GM23338 (cell line): ENCODE measurements around the gene PER2. TPM values are rescaled to one million over a fixed set of nuclear protein-coding genes. Genes with fewer than 3 reads are reported as not detected.

Experiments used
- ATAC-seq: fragments of 200-7000 bp; cut with Tn5 transposase; 3 replicates; pipeline ENCODE4 v1.9.1; 2020
- DNase-seq: peaks from one replicate; pipeline ENCODE4 v3.0.0-alpha.2; 2015; ENCODE audit warnings: low spot score
- H2AFZ ChIP-seq: fragments of 200-600 bp; sonication (generic); 2 replicates; pipeline ENCODE4 v1.8.0; 2016; ENCODE audit warnings: antibody characterized with exemption, mild to moderate bottlenecking, moderate library complexity
- H3F3A ChIP-seq: fragments of 200-600 bp; sonication (generic); replicated peaks from 2 replicates; pipeline ENCODE4 v1.8.0; 2017; ENCODE audit warnings: antibody characterized with exemption, mixed run types, low read depth
- H3K27ac ChIP-seq: fragments of 200-600 bp; sonication (generic); 2 replicates; pipeline ENCODE4 v1.6.1; 2016; ENCODE audit warnings: low read depth
- H3K27me3 ChIP-seq: fragments of 200-600 bp; sonication (generic); 2 replicates; pipeline ENCODE4 v1.8.0; 2016; ENCODE audit warnings: mild to moderate bottlenecking, mixed run types, moderate library complexity; ENCODE audit not compliant: insufficient read depth
- H3K36me3 ChIP-seq: fragments of 200-600 bp; sonication (generic); 2 replicates; pipeline ENCODE4 v1.8.0; 2016; ENCODE audit warnings: mild to moderate bottlenecking; ENCODE audit not compliant: insufficient read depth
- H3K4me1 ChIP-seq: fragments of 200-600 bp; sonication (generic); 2 replicates; pipeline ENCODE4 v1.8.0; 2016; ENCODE audit warnings: mild to moderate bottlenecking, moderate library complexity; ENCODE audit not compliant: insufficient read depth
- H3K4me2 ChIP-seq: fragments of 200-600 bp; sonication (generic); 2 replicates; pipeline ENCODE4 v1.7.1; 2017; ENCODE audit warnings: mixed run types
- H3K4me3 ChIP-seq: fragments of 200-600 bp; sonication (generic); 2 replicates; pipeline ENCODE4 v1.6.1; 2016; ENCODE audit warnings: mixed run types
- H3K79me2 ChIP-seq: fragments of 200-600 bp; sonication (generic); replicated peaks from 2 replicates; pipeline ENCODE4 v1.8.0; 2017; ENCODE audit warnings: mild to moderate bottlenecking; ENCODE audit not compliant: insufficient read depth
- H3K9me2 ChIP-seq: fragments of 200-600 bp; sonication (generic); 2 replicates; pipeline ENCODE4 v1.8.0; 2017; ENCODE audit not compliant: insufficient read depth
- H4K20me1 ChIP-seq: fragments of 200-600 bp; sonication (generic); replicated peaks from 2 replicates; pipeline ENCODE4 v1.8.0; 2017; ENCODE audit warnings: mild to moderate bottlenecking; ENCODE audit not compliant: insufficient read depth
- H3K27ac Mint-ChIP-seq: 2 replicates; pipeline ENCODE4 v1.8.0; 2020; ENCODE audit warnings: inconsistent platforms, mild to moderate bottlenecking, moderate library complexity, mixed read lengths
- H3K27me3 Mint-ChIP-seq: 3 replicates; pipeline ENCODE4 v1.8.0; 2022; ENCODE audit warnings: low read depth, mild to moderate bottlenecking, moderate library complexity, mixed read lengths, inconsistent platforms; ENCODE audit not compliant: insufficient read depth, poor library complexity
- H3K36me3 Mint-ChIP-seq: 3 replicates; pipeline ENCODE4 v1.8.0; 2021; ENCODE audit warnings: low read depth, mild to moderate bottlenecking, inconsistent platforms, moderate library complexity, mixed read lengths
- H3K4me1 Mint-ChIP-seq: 3 replicates; pipeline ENCODE4 v1.8.0; 2020; ENCODE audit warnings: mild to moderate bottlenecking, inconsistent platforms, mixed read lengths
- H3K4me3 Mint-ChIP-seq: 3 replicates; pipeline ENCODE4 v1.8.0; 2021; ENCODE audit warnings: moderate library complexity, mild to moderate bottlenecking, inconsistent platforms, mixed read lengths
- H3K9me3 Mint-ChIP-seq: 3 replicates; pipeline ENCODE4 v1.8.0; 2020; ENCODE audit warnings: moderate library complexity, mild to moderate bottlenecking, inconsistent platforms, mixed read lengths
- CREB1 ChIP-seq: fragments of 250-450 bp; sonication (Bioruptor Pico); IDR thresholded peaks from 2 replicates; pipeline ENCODE4 v1.5.0; 2020; ENCODE audit warnings: low read depth, mild to moderate bottlenecking, moderate library complexity
- JUNB ChIP-seq: IDR thresholded peaks from one replicate; pipeline ENCODE4 v1.6.1; 2016; ENCODE audit warnings: antibody characterized with exemption; ENCODE audit not compliant: unreplicated experiment
- polyA plus RNA-seq: library from polyadenylated mRNA; unstranded; fragments of >200 nt; fragmentation: Nextera tagmentation; extraction: Ambion mirVana; gene quantifications from 2 replicates; pipeline ENCODE4 v1.2.1, GENCODE V29; 2016
- total RNA-seq: library from RNA; depleted of rRNA; stranded (reverse); fragments of >200 nt; shearing (Covaris generic); gene quantifications from 2 replicates; pipeline ENCODE4 v1.2.3, GENCODE V29; 2014
- TF ChIP-seq, protein P1 (sequence below): IDR thresholded peaks from one replicate; pipeline ENCODE4 v1.6.1; 2018; ENCODE audit warnings: antibody characterized with exemption; ENCODE audit not compliant: unreplicated experiment
- TF ChIP-seq, protein P2 (sequence below): fragments of 250-450 bp; sonication (Bioruptor Pico); IDR thresholded peaks from 2 replicates; pipeline ENCODE4 v1.5.0; 2020; ENCODE audit warnings: mild to moderate bottlenecking, moderate library complexity

PER2 gene
- total and polyA plus RNA-seq, 2 experiments from 2014 or later = 2.2 to 4.6 TPM

DNA sequence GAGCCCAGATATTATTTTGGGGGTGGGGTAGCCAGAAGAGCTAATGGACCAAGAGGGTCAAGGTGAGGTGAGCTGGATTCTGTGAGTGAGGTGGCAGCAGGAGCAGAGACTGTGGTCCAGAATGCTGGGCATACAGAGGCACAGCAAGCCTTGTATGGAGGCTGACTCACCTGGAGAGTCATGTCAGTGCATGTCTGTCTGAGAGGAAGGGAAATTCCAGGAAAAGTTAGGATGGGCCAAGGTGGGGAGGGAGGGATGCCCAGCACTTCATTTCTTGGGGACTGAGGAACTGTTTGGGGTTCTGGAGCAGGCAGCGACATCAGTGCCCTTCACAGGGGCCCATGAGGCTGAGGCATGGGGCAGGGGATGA, 21.1 kb downstream of the PER2 start (continued):
- TF ChIP-seq, protein P1, sequence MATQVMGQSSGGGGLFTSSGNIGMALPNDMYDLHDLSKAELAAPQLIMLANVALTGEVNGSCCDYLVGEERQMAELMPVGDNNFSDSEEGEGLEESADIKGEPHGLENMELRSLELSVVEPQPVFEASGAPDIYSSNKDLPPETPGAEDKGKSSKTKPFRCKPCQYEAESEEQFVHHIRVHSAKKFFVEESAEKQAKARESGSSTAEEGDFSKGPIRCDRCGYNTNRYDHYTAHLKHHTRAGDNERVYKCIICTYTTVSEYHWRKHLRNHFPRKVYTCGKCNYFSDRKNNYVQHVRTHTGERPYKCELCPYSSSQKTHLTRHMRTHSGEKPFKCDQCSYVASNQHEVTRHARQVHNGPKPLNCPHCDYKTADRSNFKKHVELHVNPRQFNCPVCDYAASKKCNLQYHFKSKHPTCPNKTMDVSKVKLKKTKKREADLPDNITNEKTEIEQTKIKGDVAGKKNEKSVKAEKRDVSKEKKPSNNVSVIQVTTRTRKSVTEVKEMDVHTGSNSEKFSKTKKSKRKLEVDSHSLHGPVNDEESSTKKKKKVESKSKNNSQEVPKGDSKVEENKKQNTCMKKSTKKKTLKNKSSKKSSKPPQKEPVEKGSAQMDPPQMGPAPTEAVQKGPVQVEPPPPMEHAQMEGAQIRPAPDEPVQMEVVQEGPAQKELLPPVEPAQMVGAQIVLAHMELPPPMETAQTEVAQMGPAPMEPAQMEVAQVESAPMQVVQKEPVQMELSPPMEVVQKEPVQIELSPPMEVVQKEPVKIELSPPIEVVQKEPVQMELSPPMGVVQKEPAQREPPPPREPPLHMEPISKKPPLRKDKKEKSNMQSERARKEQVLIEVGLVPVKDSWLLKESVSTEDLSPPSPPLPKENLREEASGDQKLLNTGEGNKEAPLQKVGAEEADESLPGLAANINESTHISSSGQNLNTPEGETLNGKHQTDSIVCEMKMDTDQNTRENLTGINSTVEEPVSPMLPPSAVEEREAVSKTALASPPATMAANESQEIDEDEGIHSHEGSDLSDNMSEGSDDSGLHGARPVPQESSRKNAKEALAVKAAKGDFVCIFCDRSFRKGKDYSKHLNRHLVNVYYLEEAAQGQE = no peak

DNA sequence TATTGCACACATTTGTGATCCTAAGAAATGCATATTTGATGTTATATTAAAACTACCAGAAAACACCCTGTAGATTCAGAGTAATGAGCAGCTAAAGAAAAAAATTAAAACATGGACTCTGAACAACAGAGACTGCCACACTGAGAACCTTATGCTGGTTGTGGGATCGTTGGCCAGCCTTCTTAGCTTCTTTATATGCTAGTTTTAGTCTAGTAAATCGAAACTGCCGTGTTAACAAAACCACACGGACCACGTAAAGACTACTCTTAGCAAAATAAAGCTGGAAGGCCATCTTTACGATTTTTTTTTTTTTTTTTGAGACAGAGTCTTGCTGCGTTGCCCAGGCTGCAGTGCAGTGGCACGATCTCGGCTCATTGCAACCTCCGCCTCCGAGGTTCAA, 22.8 kb downstream of the PER2 start:
- no peak for DNase-seq
- Histone ChIP-seq H3K4me2 (no peak overlapping the region), H3K4me1 (no peaks in the 10 kb centered on the region), H3K27me3 (no peaks in the 10 kb centered on the region), H2AFZ (no peak overlapping the region), H3K9me2 (no peaks in the 10 kb centered on the region), H3F3A (no peaks in the 10 kb centered on the region), H3K36me3 (no peaks in the 10 kb centered on the region), H3K4me3 (no peak overlapping the region), H3K27ac (no peak overlapping the region), H3K79me2 (no peaks in the 10 kb centered on the region), H4K20me1 (peaks cover 2% of the 10 kb centered on the region; the same call in 1 of the 2 replicates)
- ATAC-seq = no peak
- H3K27ac Mint-ChIP-seq = no peak overlapping the region
- H3K36me3 Mint-ChIP-seq = no peaks in the 10 kb centered on the region
- H3K9me3 Mint-ChIP-seq = no peaks in the 10 kb centered on the region
- H3K4me3 Mint-ChIP-seq = no peak overlapping the region
- peaks cover 2% of the 10 kb centered on the region for H3K27me3 Mint-ChIP-seq
- TF ChIP-seq JUNB (no peak), CREB1 (CRISPR knock-in tag) (no peak)
- TF ChIP-seq, protein P2, sequence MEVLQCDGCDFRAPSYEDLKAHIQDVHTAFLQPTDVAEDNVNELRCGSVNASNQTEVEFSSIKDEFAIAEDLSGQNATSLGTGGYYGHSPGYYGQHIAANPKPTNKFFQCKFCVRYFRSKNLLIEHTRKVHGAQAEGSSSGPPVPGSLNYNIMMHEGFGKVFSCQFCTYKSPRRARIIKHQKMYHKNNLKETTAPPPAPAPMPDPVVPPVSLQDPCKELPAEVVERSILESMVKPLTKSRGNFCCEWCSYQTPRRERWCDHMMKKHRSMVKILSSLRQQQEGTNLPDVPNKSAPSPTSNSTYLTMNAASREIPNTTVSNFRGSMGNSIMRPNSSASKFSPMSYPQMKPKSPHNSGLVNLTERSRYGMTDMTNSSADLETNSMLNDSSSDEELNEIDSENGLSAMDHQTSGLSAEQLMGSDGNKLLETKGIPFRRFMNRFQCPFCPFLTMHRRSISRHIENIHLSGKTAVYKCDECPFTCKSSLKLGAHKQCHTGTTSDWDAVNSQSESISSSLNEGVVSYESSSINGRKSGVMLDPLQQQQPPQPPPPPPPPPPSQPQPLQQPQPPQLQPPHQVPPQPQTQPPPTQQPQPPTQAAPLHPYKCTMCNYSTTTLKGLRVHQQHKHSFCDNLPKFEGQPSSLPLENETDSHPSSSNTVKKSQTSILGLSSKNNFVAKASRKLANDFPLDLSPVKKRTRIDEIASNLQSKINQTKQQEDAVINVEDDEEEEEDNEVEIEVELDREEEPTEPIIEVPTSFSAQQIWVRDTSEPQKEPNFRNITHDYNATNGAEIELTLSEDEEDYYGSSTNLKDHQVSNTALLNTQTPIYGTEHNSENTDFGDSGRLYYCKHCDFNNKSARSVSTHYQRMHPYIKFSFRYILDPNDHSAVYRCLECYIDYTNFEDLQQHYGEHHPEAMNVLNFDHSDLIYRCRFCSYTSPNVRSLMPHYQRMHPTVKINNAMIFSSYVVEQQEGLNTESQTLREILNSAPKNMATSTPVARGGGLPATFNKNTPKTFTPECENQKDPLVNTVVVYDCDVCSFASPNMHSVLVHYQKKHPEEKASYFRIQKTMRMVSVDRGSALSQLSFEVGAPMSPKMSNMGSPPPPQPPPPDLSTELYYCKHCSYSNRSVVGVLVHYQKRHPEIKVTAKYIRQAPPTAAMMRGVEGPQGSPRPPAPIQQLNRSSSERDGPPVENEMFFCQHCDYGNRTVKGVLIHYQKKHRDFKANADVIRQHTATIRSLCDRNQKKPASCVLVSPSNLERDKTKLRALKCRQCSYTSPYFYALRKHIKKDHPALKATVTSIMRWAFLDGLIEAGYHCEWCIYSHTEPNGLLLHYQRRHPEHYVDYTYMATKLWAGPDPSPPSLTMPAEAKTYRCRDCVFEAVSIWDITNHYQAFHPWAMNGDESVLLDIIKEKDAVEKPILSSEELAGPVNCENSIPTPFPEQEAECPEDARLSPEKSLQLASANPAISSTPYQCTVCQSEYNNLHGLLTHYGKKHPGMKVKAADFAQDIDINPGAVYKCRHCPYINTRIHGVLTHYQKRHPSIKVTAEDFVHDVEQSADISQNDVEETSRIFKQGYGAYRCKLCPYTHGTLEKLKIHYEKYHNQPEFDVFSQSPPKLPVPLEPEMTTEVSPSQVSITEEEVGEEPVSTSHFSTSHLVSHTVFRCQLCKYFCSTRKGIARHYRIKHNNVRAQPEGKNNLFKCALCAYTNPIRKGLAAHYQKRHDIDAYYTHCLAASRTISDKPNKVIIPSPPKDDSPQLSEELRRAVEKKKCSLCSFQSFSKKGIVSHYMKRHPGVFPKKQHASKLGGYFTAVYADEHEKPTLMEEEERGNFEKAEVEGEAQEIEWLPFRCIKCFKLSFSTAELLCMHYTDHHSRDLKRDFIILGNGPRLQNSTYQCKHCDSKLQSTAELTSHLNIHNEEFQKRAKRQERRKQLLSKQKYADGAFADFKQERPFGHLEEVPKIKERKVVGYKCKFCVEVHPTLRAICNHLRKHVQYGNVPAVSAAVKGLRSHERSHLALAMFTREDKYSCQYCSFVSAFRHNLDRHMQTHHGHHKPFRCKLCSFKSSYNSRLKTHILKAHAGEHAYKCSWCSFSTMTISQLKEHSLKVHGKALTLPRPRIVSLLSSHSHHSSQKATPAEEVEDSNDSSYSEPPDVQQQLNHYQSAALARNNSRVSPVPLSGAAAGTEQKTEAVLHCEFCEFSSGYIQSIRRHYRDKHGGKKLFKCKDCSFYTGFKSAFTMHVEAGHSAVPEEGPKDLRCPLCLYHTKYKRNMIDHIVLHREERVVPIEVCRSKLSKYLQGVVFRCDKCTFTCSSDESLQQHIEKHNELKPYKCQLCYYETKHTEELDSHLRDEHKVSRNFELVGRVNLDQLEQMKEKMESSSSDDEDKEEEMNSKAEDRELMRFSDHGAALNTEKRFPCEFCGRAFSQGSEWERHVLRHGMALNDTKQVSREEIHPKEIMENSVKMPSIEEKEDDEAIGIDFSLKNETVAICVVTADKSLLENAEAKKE (CRISPR knock-in tag) = no peak
- peaks cover 7% of the 10 kb centered on the region for H3K4me1 Mint-ChIP-seq
